GM18858 (cell line): ENCODE data around the gene CCDC14.
A peak's percentile ranks its signal among the peaks of the same experiment; 100 is the strongest.
"Not testable (repeated sequence)": the region's sequence is repeated elsewhere in the genome, so short reads cannot be mapped to it uniquely, and the experiment has no call there.

Experiments used
- ATAC-seq: cut with Tn5 transposase; IDR thresholded peaks from one replicate; pipeline ENCODE4 v1.9.1; 2021; ENCODE audit not compliant: unreplicated experiment

The CCDC14 gene

DNA sequence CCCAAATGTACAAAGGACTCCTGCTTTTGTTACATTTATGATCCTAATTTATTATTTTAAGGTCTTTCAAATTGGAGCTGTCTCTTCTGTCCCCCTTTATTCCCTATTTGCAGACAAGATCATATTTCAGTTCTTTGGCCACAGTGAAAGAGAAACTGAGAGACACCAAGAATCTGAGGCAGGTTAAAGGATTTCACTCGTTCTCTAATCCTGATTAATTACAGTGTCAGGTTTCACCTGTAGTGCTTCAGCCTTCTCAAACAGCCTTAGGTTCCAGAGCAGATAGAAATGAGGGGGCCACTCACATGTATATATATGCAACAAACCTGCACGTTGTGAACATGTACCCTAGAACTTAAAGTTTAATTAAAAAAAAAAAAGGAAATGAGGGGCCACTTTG lies 6.2 kb upstream of the CCDC14 start:
- not testable (repeated sequence) for ATAC-seq

DNA sequence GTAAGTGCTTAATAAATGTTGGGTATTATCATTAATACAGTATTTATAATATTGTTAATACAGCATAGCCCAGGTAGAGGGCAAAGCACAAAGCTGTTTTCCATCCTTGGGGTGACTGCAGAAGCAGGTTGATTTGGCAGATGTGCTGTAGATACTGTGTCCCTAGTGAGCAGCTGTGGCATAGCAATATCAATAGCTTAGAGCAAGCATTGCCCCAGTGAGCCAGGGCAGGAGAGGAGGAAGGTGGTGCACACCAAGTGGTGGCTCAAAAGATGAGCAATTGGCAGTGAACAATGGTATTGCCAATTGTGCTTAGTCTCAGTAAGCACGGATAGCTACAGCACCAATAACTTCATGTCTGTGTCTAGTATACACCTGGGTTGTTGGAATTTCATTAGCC lies 5.8 kb upstream of the CCDC14 start:
- not testable (repeated sequence) for ATAC-seq

DNA sequence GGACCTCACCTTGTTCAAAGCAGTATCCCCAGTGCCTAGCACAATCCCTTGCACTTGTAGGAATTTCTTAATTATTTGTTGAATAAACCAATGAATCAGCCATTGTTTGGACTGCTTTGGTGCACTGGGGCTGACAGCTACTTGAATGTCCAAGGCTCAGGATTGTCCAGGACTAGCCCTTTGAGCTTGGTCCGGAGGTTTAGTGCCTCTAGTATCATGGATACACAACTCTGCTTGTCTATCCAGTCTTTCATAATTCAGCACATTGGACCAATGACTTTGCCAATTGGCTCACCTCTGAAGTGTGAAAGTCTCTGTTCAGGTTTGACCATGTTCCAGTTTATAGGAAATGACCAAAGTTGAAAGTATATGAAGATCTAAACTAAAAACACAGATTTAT lies 3.8 kb upstream of the CCDC14 start:
- ATAC-seq: not testable (repeated sequence)

DNA sequence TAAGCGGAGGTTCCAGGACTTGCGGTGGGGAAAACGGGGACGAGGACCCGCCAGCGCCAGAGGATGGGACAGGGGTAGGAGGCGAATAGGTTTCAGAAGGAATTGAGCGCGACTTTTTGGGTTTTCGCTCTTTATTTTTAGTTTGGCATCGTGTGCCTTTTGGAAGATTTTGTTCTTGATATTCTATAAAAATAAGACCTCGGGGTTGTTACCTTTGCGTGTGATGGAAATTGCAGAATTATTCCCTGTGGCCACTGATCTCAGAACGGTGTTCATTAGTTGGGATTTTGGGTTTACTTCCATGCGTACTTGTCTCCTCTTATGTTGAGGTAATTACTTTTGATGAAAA lies 453 bp upstream of the CCDC14 start:
- no peak for ATAC-seq

DNA sequence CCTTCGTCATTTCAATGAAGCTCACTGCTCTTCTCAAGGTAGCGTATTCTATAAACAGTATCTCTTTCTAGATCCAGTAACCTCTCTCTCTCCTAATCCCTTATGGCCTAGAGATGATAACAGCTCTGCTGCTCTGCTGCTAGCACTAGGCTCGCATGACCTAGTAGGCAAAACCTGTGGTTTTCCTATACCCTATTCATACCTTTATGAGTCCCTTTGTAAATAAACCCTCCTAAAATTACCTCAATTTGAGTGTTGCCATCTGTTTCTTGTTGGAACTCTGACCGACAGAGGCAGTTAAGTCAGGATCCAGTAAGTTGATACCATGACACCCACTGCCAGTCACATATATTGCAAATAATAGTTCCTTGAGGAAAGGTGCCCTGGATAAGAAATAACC lies 7.3 kb downstream of the CCDC14 start:
- peak; percentile 72 for ATAC-seq

DNA sequence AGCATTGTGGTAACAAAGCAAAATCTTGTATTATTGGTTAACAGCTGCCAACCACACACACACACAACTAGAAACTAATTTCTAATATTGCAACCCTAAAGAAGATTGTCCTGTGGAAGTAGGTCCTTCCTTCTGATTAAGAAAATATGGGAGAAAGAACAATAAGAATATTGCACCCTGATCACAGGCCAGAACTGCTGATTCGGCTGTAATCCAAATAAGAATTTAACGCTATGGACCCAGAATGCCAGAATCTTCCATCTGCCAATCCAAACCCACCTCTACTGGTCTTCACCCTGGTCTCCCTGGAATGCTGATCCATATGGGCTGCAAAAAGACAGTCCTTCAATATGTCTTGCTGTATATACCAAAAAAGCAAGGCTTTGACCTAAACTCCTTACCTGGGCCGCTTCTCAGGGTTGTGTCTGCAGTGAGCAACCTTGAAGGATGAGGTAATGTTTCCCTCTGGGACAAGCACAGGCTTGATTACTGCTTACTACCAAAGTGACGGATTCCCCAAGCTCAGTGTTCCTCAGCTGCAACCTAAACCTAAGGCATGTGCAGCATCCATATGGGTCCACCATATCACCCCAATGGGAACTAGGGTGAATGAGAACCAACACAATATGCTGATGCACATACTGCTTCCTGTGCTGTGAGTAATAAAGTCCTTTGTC lies 8.0 kb downstream of the CCDC14 start:
- no peak for ATAC-seq

DNA sequence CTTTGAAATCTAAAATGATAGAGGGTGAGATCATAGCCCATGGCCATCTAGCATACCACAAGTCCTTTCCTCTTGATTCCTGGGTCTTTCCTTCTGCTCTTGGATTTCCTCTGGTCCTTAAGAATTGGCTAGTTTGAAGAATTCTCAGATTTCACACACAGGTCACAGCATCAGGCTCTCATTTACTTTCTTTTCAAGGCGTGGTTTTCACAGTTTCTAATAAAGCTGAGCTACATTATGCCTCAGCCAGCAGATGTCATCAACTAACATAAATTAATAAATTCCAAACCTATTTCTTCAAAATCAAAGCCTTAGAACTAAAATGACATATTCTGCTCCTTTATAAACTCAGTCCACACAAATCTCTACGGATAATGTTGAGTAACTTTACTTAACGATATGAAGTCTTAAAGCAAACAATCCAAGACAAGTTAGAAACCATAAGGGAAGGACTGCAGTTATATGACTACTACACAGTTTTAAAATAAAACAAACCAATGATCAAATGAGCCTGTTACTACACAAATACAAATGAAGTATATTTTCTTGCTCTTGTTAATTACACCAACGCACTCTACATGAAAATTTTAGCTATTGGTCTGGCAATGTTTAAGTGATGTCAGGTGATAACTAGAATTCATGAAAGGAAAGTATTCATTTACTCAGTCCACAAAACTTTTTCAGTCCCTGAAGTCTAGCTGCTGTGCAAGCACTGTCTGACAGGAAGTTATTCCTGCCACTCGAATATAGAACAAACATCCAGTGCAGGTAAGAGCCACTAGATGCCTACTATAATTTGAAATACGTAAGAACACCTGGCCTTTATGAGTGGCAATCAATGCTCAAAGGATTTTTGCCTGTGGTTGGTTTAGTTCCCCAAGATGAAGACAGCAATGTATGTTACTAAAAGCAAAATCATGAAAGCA lies 9.2 kb downstream of the CCDC14 start:
- no peak for ATAC-seq

DNA sequence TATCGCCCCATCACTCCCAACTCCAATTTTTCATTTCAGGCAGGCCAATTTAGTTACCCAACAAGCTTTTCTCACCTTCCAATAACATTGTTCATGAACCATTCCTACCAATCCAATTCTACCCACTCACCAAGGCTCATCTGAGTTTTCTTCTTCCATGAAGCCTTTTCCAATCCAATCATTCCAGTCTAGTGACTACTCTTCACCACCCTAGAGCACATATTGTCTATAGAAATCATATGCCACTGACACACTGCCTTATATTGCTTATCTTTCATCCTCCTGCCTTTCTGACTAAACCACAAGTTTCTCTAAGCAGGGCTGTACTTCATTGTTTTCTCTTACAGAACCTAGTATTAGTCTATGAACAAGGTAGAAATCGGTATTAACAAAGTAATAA lies 11.4 kb downstream of the CCDC14 start:
- no peak for ATAC-seq

DNA sequence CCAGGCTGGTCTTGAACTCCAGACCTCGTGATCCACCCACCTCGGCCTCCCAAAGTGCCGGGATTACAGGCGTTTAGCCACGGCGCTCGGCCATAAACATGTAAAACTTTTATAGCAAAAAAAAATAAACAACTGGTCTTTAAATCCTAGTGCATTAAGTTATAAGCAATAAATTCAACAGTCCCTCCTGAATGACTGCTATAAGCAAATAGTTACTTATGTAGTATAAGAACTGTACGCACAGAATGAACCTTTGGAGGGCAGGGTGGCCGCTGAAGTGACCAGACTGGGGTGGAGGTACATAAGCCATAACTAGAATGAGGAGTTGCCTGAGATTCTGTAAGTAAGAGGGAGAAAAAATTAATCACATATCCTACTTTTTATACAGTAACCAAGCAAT lies 12.6 kb downstream of the CCDC14 start:
- ATAC-seq: no peak

DNA sequence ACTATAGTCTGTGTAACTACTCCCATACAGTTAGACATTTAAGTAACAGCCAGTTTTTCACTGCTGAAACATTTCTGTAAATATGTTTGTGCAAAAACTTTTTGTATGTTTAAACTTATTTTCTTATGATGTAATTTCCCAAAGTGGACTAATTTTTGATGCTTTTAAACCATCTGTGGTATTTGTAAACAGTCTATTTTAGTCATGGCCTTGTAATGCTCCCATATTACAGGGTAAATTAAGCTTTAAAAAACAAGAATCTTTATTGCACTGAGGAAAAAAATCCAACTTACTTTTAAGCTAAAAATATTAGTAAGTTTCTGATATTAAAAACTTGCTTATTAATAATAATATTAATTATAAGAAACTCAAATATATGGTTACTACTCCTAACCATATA lies 13.5 kb downstream of the CCDC14 start:
- ATAC-seq: no peak

DNA sequence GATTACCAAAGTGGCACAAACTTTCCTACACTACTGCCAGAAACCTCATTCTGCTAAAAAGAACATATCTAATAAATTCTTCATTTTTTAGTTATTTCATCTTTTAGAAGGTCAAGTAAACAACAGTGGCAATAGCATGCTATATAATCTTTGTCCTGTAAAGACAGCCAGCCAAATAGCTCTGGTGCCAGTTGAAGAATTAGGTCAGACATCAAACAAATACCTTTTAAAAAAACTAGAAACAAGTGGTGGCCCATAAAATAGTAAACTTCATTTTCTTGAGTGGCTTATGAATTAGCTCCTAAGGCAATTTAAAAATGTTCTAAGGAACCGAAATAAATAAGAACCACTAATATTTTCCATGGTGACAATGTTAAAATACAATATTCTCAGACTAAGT lies 19.5 kb downstream of the CCDC14 start:
- no peak for ATAC-seq

DNA sequence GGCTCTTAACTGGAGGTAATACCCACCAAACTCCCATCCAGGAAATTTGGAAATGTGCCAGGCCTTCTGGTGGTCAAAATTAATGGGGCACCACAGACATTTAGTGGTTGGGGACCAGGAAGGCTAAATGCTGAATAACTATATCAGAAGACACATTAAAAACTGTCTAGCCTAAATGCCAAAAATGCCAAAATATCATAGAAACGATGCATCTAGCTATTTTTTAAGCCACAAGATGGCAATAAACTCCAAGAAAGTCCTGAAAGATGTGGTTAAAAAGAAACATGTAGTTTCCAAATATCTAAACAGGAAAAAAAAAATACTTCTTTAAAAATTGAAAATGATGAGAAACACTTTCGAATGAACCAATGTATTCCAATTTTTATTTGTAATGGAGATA lies 19.9 kb downstream of the CCDC14 start:
- no peak for ATAC-seq

DNA sequence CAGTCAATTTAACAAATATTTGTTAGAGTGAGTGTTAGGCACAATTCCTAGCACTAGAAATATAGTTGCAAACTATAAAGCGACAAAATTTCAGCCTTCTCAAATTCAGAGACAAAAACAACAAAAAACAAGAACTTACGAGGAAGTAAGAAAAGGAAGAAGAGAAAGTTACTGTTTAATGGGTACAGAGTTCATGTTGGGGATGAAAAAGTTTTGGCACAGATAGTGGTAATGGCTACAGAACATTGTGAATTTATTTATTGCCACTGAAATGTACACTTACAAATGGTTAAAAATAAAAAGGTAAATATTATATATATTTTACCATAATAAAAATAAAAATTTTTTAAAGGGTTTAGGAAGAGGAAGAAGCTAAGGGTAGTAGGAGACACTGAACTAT lies 21.3 kb downstream of the CCDC14 start:
- ATAC-seq: no peak

DNA sequence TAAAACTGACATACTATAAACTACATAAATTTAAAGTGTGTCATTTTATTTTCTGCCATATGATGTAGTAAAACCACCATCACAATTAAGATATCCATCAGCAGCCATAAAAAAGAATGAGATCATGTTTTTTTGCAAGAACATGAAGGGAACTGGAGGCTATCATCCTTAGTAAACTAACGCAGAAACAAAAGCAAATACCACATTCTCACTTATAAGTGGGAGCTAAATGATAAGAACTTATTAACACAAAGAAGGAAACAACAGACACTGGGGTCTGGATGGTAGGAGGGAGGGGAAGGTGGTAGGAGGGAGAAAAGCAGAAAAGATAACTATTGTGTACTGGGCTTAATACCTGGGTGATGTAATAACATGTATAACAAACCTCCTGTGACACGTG lies 24.6 kb downstream of the CCDC14 start:
- ATAC-seq: no peak

DNA sequence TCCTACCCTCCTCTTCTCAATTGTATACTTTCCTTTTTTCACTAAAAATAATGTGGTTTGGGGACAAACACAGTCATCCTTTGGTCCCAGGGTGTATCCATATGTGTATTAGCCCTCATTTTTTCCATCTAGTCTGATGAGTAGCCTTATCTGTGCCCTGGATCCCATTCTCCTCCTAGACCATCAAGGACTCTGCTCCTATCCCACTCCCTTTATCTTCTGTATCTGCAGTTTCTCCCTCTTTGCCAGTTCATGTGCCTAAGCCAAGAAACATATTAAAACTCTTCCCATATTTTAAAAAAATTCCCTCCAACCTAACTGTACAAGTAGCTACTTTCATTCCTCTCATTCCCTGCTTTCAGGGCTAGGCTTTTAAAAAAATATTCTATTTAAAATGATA lies 25.2 kb downstream of the CCDC14 start:
- ATAC-seq: no peak

DNA sequence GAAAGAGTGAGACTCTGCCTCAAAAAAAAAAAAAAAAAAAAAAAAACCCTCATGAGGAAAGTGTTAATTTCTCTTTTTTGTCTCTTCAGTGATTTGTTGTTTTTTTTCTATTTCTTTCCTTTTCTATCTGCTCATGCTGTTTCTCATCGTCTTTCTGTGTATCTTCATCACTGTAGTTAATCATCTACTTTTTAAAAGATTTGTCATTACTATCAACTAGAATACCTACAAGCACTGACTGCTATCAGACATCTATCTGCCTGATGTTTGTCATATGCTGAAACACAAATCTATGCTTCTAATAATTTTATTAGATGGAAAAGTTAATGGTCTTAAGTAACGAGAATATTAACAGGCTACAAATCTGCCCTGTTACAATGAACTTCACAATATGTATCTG lies 26.8 kb downstream of the CCDC14 start:
- ATAC-seq: no peak

DNA sequence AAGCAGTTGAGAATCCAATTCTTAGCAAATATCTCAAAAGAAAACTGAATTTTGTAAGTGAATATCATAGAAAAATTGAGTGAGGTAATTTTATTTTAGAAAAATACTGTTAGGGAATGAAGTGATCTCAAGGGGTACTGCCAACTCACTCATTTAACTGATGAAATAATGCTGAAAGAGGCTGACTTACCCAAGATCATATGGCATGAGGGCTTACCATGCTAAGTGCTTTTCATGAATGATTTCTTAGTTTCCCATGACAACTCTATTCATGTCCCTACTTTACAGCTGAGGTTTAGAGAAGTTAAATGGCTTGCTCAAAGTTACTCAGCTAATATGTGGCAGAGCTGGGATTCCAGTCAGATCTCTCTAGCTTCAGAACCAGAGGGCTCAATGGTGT lies 30.6 kb downstream of the CCDC14 start:
- ATAC-seq: no peak

DNA sequence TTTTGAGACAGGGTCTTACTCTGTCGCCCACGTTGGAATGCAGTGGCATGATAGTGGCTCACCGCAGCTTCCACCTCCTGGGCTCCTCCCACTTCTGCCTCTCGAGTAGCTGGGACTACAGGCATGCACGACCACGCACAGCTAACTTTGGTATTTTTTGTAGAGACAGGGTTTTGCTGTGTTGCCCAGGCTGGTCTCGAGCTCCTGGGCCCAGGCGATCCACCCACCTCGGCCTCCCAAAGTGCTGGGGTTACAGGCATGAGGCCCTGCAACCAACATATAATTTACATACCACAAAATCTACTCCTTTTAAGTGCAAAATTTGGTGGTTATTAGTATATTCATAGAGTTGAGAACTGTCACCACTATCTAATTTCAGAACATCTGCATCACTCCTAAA lies 31.7 kb downstream of the CCDC14 start:
- no peak for ATAC-seq

DNA sequence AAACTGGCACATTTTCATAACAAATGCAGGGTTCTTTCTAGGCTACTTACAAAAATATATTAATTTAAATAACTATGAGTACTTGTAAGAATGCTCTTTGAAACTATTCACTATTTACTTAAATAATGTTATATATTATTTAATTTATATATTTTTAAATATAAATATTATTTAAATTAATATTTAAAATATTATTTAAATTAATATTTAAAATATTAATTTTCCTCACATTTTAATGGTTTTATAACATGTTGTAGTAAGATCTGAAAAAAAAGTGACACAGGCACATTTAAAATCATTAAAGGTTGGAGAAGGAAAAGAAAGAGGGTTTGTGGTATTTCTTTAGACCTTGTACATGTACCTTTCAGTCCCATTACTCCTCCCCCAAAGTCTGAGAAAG lies 34.6 kb downstream of the CCDC14 start:
- ATAC-seq: no peak

DNA sequence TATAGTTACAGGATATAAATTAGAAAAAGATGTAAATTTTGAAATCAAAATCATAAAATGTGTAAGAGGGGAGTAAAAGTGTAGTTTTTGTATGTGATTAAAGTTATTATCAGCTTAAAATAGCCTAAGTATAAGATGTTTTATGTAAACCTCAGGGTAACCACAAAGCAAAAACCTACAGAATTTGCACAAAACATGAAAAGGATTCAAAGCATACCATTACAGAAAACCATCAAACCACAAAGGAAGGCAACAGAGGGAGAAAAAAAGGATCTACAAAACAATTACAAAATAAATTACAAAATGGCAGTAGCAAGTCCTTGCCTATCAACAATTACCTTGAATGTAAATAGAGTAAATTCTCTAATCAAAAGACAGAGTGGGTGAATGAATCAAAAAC lies 40.2 kb downstream of the CCDC14 start:
- ATAC-seq: no peak

DNA sequence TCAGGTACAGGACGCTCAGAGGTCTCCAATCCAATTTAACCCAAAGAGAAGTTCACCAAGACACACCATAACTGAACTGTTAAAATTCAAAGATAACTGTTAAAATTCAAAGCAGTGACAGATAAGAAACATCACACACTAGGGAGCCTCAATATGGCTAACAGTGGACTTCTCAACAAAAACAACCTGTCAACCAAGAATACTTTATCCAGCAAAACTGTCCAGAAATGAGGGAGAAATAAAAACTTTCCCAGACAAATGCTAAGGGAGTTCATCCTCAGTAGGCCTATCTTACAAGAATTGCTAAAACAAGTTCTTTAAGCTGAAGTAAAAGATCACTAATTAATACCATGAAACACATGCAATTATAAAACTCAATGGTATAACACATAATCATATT lies 40.6 kb downstream of the CCDC14 start:
- no peak for ATAC-seq

DNA sequence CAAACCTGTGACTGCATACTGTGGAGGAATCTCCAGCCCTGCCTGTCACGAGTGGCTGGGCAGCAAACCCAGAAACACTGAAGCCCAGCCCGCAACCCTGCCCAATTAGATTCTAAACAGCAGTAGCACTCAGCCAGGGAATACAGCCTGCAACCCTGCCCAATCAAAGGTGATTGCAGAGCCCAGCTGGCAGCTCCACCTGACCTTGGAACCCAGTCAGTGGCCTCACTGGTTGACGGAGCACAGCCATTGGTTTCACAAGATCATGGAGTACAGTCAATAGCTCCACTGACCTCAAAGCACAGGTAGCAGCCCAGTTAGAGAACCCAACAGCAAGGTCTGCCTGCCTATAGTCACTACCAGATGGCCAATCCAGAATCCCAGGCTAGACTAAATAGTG lies 41.7 kb downstream of the CCDC14 start:
- ATAC-seq: no peak

DNA sequence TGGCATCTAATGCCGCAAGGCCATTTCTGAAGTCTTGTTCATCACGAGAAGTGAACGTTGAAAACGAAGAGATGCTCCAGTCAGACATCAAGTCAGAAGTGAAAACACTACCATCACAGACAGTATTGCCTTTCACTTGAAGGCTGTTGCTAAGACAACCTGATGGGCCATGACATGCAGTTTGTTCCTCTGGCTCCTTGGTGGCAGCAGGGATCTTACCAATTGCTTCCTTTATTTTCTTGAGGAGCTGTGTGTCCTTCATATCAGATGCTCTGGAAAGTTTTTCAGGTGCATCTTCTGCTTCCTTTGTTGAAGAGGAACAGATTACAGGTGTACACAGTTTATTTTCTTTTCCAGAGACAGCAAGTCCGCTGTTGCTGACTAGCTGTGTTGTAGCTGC lies 46.2 kb downstream of the CCDC14 start:
- no peak for ATAC-seq
